ENCODE measurements around the gene PTPRK. TPM values are rescaled to one million over a fixed set of nuclear protein-coding genes. Genes with fewer than 3 reads are reported as not detected.

The PTPRK gene
- total and polyA plus RNA-seq, 10 of the 15 experiments (the other 5 are each of a cell fraction or from before 2014, with no cell fraction given) = 0.23 to 1.9 (median 0.55) TPM

GRCh38 chr6:128352366-128352765 lies 168.0 kb downstream of the PTPRK start (continued):
- TF ChIP-seq ZNF592 (IDR thresholded peaks at IDR 0.05) (no peak), TCF12 (IDR thresholded peaks at IDR 0.05; ENCODE audit: low read depth, low read length) (no peak)

GRCh38 chr6:128351255-128351514 lies 169.2 kb downstream of the PTPRK start:
- in situ Hi-C loops (cut with MboI) = no loop called here
- 92% methylated on average over 2 of the region's 2 CpGs for WGBS (ENCODE audit: insufficient coverage, insufficient replicate concordance, low lambda C conversion rate, missing lambda C conversion rate)
- POLR2A ChIA-PET = no interaction called here
- Histone ChIP-seq H3K36me3 (ENCODE audit: control insufficient read depth in 2 of 2, insufficient read depth in 2 of 2, low read length in 1 of 2) (no peaks in the 10 kb centered on the region), H4K20me1 (ENCODE audit: control insufficient read depth, insufficient read depth) (no peaks in the 10 kb centered on the region), H2AFZ (ENCODE audit: control insufficient read depth, low read depth, low read length) (no peak overlapping the region), H3K79me2 (ENCODE audit: control insufficient read depth, insufficient read depth, low read length) (no peaks in the 10 kb centered on the region), H3K4me1 (ENCODE audit: control insufficient read depth, insufficient read depth, low read length) (no peaks in the 10 kb centered on the region), H3K27ac (ENCODE audit: control insufficient read depth, insufficient read depth) (no peak overlapping the region), H3K9ac (ENCODE audit: control insufficient read depth, insufficient read depth, low read length) (no peak overlapping the region), H3K9me3 (replicated peaks; ENCODE audit: control insufficient read depth, insufficient read depth, low read length) (no peaks in the 10 kb centered on the region), H3K27me3 (replicated peaks in 1 of 2; ENCODE audit: control insufficient read depth in 2 of 2, insufficient read depth in 2 of 2, low read length in 1 of 2) (no peaks in the 10 kb centered on the region; a peak in 1 of 4 replicates), H3K4me2 (ENCODE audit: control insufficient read depth, insufficient read depth) (no peak overlapping the region), H3K4me3 (no peak overlapping the region)
- CTCF ChIA-PET = no interaction called here
- ATAC-seq (no peak), FAIRE-seq (no peak), DNase-seq (ENCODE audit: low read depth, low spot score) (no peak)
- RAD21 ChIA-PET (ENCODE audit: unreplicated experiment) = no interaction called here
- no TSS peak for BruUV-seq (replicated peaks)
- SMC1A ChIA-PET (ENCODE audit: uncharacterized antibody, unreplicated experiment) = no interaction called here
- intact Hi-C loops (cut with micrococcal nuclease; ENCODE audit: unreplicated experiment) = no loop called here
- TF ChIP-seq PAX8 (IDR thresholded peaks at IDR 0.05) (no peak), NFYA (IDR thresholded peaks at IDR 0.05; ENCODE audit: borderline replicate concordance, low read depth, low read length) (no peak), MEF2B (IDR thresholded peaks at IDR 0.05; ENCODE audit: partially characterized antibody, poor library complexity, severe bottlenecking) (no peak), RB1 (IDR thresholded peaks at IDR 0.05; ENCODE audit: borderline replicate concordance) (no peak), IRF5 (IDR thresholded peaks at IDR 0.05; ENCODE audit: borderline replicate concordance) (no peak), MAX (IDR thresholded peaks at IDR 0.05; ENCODE audit: low read depth, low read length) (no peak)

Measured in GM12878 (cell line).